Measurements from ENCODE around the gene CREB3L4.

GRCh38 chr1:153945795-153946621 is 21.7 kb upstream of the CREB3L4 start:
- peak; percentile 52; the same call in 1 of the 2 replicates for TF ChIP-seq POLR2A (IDR thresholded peaks at IDR 0.05; ENCODE audit: low read depth, low read length)
- TF ChIP-seq POLR2AphosphoS5 (IDR thresholded peaks at IDR 0.05; ENCODE audit: low read depth, low read length), result peak; percentile 68; the same call in 1 of the 2 replicates
- no peak for TF ChIP-seq TAF1 (IDR thresholded peaks at IDR 0.05; ENCODE audit: low read depth, low read length)

Data from GM12891 (cell line).